Neutrophil (primary cell): ENCODE data around the gene CCHCR1.

ENCODE experiments used
- H3K27ac ChIP-seq: fragments of 200-600 bp; sonication (generic); 2 replicates; pipeline ENCODE4 v1.5.1; 2016; ENCODE audit warnings: mild to moderate bottlenecking, moderate library complexity
- H3K27me3 ChIP-seq: fragments of 200-600 bp; sonication (generic); 2 replicates; pipeline ENCODE4 v1.6.0; 2016; ENCODE audit warnings: mild to moderate bottlenecking
- H3K36me3 ChIP-seq: fragments of 200-600 bp; sonication (generic); 2 replicates; pipeline ENCODE4 v1.5.1; 2017
- H3K4me1 ChIP-seq, 2 experiments: fragments of 200-600 bp in 1 of 2; sonication (generic) in 1 of 2; 1 replicate in 1 of 2; 2 replicates in 1 of 2; pipeline versions ENCODE4 v1.5.1 to v1.6.1; 2013 to 2016; ENCODE audit warnings: low read depth in 1 of 2, low read length in 1 of 2, mild to moderate bottlenecking in 1 of 2, moderate library complexity in 1 of 2; ENCODE audit not compliant: control insufficient read depth in 1 of 2, insufficient read depth in 1 of 2
- H3K4me3 ChIP-seq, 2 experiments: fragments of 200-600 bp in 1 of 2; sonication (generic) in 1 of 2; 1 replicate in 1 of 2; 2 replicates in 1 of 2; pipeline ENCODE4 v1.5.1; 2013 to 2016; ENCODE audit warnings: low read depth in 1 of 2, low read length in 1 of 2, mild to moderate bottlenecking in 1 of 2, moderate library complexity in 1 of 2
- H3K9me3 ChIP-seq: fragments of 200-600 bp; sonication (generic); 2 replicates; pipeline ENCODE4 v1.5.1; 2016
- CTCF ChIP-seq: fragments of 200-600 bp; sonication (generic); IDR thresholded peaks from 2 replicates; pipeline ENCODE4 v1.5.1; 2016; ENCODE audit warnings: antibody characterized with exemption

The CCHCR1 gene

GRCh38 chr6:31144970-31145340, 12.6 kb downstream of the CCHCR1 start:
- no peaks in the 10 kb centered on the region for H3K9me3 ChIP-seq
- no peak for TF ChIP-seq CTCF
- H3K27ac ChIP-seq = no peak overlapping the region
- H3K4me1 ChIP-seq = no peaks in the 10 kb centered on the region
- peaks cover 27% of the 10 kb centered on the region for H3K36me3 ChIP-seq
- H3K27me3 ChIP-seq = no peaks in the 10 kb centered on the region
- H3K4me3 ChIP-seq = no peak overlapping the region

- Histone ChIP-seq H3K4me1 (no peaks in the 10 kb centered on the region), H3K4me3 (no peak overlapping the region), H3K27me3 (no peaks in the 10 kb centered on the region), H3K9me3 (no peaks in the 10 kb centered on the region), H3K36me3 (peaks cover 24% of the 10 kb centered on the region), H3K27ac (no peak overlapping the region)
- TF ChIP-seq CTCF = no peak
Observed at GRCh38 chr6:31144296-31144969, 13.2 kb downstream of the CCHCR1 start.

- H3K27me3 ChIP-seq = peaks cover 12% of the 10 kb centered on the region
- no peak overlapping the region for H3K4me3 ChIP-seq
- H3K4me1 ChIP-seq = no peaks in the 10 kb centered on the region
- peaks cover 20% of the 10 kb centered on the region for H3K36me3 ChIP-seq
- no peak for TF ChIP-seq CTCF
- no peak overlapping the region for H3K27ac ChIP-seq
- H3K9me3 ChIP-seq = no peaks in the 10 kb centered on the region
Observed at GRCh38 chr6:31143148-31143547, 14.5 kb downstream of the CCHCR1 start.

- no peak for TF ChIP-seq CTCF
- Histone ChIP-seq H3K27me3 (peaks cover 19% of the 10 kb centered on the region), H3K27ac (no peak overlapping the region), H3K4me1 (peaks cover 4 to 5% of the 10 kb centered on the region in 2 experiments), H3K4me3 (no peak overlapping the region), H3K9me3 (no peaks in the 10 kb centered on the region), H3K36me3 (peaks cover 20% of the 10 kb centered on the region)
Observed at GRCh38 chr6:31142361-31142761, 15.2 kb downstream of the CCHCR1 start.

- no peak for TF ChIP-seq CTCF
- peaks cover 20% of the 10 kb centered on the region for H3K36me3 ChIP-seq
- H3K27ac ChIP-seq = no peak overlapping the region
Observed at GRCh38 chr6:31140643-31141042, 17.0 kb downstream of the CCHCR1 start.

More at GRCh38 chr6:31140643-31141042, 17.0 kb downstream of the CCHCR1 start:
- Histone ChIP-seq H3K27me3 (peaks cover 19% of the 10 kb centered on the region), H3K9me3 (no peaks in the 10 kb centered on the region), H3K4me1 (peaks cover 4 to 5% of the 10 kb centered on the region in 2 experiments), H3K4me3 (no peak overlapping the region)
